HG02970 (cell line): ENCODE measurements around the gene MISP.

Source experiments
- ATAC-seq: cut with Tn5 transposase; IDR thresholded peaks from one replicate; pipeline ENCODE4 v1.9.1; 2021; ENCODE audit warnings: mild to moderate bottlenecking, moderate library complexity, moderate number of reproducible peaks; ENCODE audit not compliant: unreplicated experiment, low FRiP score

Gene MISP

DNA sequence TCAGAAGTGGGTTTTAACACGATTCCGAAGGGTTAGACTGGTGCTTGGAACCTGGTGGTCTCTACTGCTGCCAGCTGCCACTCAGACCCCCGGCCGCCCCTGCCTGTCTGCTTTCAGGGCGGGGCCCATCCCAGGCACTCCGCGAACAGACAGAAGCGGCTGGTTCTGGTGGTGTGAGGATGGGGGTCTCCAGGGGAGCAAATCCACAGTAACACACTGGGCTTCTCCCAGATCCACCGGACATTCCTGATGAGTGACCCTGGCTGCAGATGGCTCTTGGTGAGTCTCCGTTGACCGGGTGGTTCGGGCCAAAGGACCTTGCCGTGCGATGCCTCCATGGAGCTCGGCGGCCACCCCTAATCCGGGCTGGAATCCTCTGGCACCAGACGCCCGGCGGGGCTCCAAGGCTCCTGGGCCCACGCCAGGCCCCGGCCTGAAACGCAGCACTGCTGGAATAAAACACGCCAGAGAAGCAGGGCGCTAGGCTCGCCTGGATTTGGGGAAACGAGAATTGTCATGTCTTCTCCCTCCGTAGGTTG lies 44.2 kb downstream of the MISP start:
- no peak for ATAC-seq

DNA sequence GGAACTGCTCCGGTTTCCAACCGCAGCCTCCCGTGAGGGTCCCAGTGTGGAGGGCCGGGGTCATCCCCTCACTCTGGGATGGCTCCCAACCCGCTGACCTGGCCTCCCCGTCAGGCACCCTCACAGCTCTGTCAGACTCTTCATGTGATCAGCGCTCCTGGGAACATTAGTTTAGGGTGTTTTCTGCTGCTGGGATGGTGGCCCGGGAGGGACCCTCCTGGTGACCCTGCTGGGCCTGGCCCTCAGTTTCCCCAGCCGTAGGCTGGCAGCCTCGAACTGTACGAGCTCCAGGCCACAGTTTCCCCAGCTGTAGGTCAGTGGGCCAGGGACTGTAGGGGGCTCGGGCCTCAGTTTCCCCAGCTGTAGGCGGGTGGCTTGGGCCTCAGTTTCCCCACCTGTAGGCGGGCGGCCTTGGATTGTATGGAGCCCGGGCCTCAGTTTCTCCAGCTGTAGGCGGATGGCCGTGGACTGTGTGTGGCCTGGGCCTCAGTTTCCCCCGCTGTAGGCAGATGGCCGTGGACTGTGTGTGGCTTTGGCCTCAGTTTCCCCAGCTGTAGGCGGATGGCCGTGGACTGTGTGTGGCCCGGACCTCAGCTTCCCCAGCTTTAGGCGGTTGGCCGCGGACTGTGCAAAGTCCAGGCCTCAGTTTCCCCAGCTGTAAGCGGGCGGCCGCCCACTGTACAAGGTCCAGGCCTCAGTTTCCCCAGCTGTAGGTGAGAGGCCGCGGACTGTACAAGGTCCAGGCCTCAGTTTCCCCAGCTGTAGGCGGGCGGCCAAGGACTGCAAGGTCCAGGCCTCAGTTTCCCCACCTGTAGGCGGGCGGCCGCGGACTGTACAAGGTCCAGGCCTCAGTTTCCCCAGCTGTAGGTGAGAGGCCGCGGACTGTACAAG lies 45.0 kb downstream of the MISP start:
- ATAC-seq, result no peak

GRCh38 chr19:796692-797527 lies 46.0 kb downstream of the MISP start, which contains the start of gene PTBP1:
Gene PTBP1, plus strand, starts transcription at chr19:797452. Its CDS starts 46 bp downstream, at chr19:797498.
- ATAC-seq, result peak; percentile 81

DNA sequence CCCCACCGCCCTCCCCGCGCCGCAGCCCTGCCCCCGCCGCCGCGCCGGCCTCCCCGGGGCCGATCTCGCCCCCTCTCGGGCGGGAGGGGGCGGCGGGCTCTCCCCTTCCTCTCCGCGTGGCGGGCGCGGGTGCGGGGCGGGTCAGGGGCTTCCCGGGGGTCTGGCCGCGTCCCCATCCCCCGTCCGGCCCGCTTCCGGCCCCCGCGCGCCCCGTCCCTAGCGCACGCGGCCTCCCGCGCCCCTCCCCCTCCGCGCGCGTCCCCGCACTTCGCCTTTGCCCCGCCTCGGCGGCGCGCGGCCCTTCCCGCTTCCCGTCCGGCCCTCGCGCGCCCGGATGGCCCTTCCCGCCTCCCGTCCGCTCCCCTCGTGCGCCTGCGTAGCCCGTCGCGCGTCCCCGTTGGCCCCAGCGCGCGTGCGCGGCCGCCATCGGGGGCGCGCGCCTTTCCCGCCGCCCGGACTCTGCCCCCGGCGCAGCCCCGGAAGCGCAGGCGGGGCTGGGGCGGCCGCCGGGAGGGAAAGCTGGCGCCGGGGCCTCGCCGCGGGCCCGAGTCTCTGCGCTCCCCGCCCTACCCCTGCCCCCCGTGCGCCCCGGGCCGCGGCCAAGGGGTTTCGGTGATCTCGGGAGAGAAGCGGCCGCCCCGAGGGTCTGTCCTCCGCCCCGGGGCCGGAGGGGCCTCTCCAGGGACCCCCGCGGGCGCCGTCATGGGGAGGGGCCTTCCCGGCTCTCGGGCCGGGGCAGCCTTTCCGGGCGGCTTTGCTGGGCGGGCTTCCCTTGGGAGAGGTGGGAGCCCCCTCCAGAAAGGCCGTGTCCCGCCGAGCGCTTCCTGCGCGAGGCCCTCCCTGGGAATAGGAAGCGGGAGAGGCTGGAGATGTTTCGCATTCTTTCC lies 46.9 kb downstream of the MISP start:
- ATAC-seq, result peak; percentile 49

DNA sequence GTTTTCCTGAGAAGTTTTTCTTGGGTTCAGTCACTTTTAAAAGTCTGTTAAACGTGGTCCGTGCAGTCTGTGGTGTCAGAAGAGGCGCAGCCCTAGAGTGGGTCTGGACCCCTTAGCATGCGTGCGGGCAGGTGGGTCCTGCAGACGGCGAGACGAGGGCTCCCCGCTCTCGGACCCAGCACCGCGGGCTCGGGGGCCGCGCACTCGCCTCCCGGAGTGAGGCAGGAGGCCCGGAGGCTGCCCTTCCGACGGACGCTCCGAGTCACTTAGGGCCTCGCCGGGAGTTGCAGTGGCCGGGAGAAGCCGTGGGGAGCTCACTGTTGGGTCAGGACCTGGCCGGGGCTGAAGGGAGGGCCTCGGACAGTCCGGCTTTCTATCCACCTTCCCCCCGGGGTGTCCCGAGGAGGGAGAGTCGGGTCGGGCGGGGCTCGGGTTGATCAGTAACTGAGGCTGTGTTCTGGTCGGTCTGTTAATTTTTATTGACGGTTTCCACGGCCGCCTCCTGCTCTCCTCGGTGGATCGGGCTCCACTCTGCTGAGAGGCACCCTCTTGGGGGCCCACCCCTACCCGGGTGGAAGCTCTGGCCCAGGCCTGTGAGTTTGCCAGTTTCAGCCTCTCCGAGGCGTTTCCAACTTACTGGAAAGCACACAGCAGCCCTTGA lies 47.6 kb downstream of the MISP start:
- ATAC-seq, result no peak

DNA sequence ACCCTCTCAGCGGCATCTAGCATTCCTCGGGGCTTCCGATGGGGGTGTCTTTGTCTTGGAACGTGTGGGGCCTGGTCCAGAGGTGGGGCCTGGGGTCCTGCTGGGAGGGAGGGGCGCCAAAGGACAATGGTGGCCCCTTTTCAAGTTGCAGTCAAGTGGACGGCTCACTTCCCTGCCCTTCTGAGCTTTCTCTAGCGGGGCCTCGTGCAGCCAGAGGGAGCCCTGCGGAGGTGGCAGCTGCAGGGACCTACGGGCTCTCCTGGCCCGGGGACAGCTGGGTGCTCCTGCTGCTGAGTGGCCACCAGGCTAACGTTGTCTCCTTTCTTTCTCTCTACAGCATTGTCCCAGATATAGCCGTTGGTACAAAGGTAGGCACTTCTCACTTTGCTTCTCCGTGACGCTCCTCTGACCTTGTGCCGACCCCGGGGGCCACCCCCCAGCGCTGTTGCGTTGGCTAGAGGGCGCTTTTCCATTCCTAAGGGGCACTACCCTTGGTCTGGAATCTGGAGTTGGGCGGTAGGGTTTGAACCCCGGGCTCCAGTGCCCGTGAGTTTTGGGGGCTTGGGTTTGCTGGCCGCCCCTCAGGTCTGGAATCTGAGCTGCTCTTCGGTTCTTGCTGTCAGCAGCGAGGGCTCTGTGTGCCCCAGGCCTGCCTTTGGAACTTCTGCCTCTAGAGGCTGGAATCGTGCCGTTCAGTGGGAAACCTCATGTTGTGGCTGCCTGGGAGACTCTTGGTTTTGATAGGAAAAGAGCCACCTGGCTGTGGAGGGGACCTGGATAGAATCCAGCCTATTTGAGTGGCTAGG lies 48.4 kb downstream of the MISP start:
- no peak for ATAC-seq

- ATAC-seq, result no peak
These were observed 49.6 kb downstream of the MISP start for GRCh38 chr19:800360-801029.

- ATAC-seq, result no peak
These were observed 50.3 kb downstream of the MISP start for GRCh38 chr19:801030-801860.

GRCh38 chr19:801861-802497 lies 51.1 kb downstream of the MISP start:
- ATAC-seq, result no peak

GRCh38 chr19:802498-803098 lies 51.7 kb downstream of the MISP start:
- no peak for ATAC-seq

DNA sequence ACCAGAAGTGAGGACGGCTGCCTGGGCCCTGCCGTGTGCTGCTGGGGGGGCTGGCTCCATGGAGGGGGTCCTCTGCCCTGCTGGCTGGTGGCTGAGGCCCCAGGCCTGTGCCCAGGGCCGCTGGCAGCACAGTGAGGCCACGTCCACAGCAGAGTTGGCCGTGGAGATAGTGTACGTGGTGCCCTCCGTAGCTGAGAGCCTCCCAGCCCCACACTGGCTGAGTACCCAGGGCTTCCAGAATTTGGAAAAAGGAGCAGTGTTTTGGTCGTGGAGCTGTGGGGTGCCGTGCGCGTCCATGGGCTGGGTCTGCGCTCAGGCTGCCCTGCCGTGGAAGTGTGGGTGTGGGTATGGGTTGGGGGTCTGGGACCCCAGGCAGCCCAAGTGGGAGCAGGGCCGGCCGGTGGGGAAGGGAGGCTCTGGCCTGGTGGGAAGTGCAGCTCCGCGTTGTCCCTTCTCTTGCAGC lies 52.2 kb downstream of the MISP start:
- no peak for ATAC-seq

GRCh38 chr19:803686-804418 lies 52.9 kb downstream of the MISP start:
- ATAC-seq, result no peak

DNA sequence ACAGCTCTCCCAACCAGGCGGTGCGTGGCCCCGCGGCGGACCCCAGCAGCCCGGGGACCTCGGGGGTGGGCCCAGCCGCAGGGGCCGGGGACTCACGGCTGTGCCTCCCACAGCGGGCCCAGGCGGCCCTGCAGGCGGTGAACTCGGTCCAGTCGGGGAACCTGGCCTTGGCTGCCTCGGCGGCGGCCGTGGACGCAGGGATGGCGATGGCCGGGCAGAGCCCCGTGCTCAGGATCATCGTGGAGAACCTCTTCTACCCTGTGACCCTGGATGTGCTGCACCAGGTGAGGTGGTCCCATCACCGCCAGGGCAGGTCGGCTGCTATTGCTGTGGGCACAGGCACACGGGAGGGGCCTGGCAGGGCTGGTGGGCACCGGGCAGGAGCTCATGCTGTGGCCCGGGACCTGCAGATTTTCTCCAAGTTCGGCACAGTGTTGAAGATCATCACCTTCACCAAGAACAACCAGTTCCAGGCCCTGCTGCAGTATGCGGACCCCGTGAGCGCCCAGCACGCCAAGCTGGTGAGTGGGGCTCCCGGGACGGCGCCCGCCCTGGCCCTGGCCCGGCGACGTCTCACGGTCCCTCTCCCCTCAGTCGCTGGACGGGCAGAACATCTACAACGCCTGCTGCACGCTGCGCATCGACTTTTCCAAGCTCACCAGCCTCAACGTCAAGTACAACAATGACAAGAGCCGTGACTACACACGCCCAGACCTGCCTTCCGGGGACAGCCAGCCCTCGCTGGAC lies 53.7 kb downstream of the MISP start:
- no peak for ATAC-seq

DNA sequence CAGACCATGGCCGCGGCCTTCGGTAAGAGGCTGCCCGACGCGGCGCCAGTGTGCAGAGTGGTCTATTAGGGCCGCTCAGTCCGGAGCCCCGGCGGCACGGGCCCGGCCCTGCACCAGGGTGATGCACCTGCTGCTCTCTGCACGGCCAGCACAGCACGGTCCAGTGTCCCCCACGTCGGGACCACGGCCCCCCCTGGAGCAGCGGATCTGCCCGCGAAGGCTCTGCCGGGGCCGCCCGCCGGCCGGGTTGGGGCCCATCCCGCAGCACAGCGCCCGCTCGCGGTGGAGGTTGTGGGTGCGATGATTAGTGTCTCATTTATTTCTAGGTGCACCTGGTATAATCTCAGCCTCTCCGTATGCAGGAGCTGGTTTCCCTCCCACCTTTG lies 54.2 kb downstream of the MISP start:
- ATAC-seq, result no peak
